Ascending aorta (tissue), 2 donors: ENCODE measurements around the gene FSTL4. TPM values are rescaled to one million over a fixed set of nuclear protein-coding genes. Genes with fewer than 3 reads are reported as not detected.

Experiments used
- DNase-seq, 2 donors: peaks; one replicate each; pipeline ENCODE4 v3.0.0-alpha.2; 2019; ENCODE audit warnings: low spot score in 2 of 2
- H3K27ac ChIP-seq, 2 donors: fragments of 200-600 bp; sonication (generic); one replicate each; pipeline ENCODE4 v1.5.1; 2016 to 2017; ENCODE audit warnings: mild to moderate bottlenecking in 1 of 2
- H3K27me3 ChIP-seq: fragments of 200-600 bp; sonication (generic); one replicate; pipeline ENCODE4 v1.5.1; 2017
- H3K36me3 ChIP-seq, 2 donors: fragments of 200-600 bp; sonication (generic); one replicate each; pipeline ENCODE4 v1.5.1; 2016
- H3K4me1 ChIP-seq, 2 donors: fragments of 200-600 bp; sonication (generic); one replicate each; pipeline ENCODE4 v1.5.1; 2016 to 2017; ENCODE audit warnings: mild to moderate bottlenecking in 1 of 2
- H3K4me3 ChIP-seq, 2 donors: fragments of 200-600 bp; sonication (generic); one replicate each; pipeline ENCODE4 v1.5.1; 2016 to 2017; ENCODE audit warnings: mild to moderate bottlenecking in 1 of 2
- H3K9me3 ChIP-seq, 2 donors: fragments of 200-600 bp; sonication (generic); one replicate each; pipeline ENCODE4 v1.5.1; 2016
- intact Hi-C: fragments of 100-400 bp; cut with DNase I; formaldehyde crosslinking; loops from one replicate; pipeline ENCODE4 v1.15.1; 2023
- total RNA-seq: library from RNA; depleted of rRNA; stranded (reverse); fragments of >200 nt; gene quantifications from one replicate; pipeline ENCODE4 v1.1.0, GENCODE V29; 2016
- TF ChIP-seq, protein P1 (sequence below), 3 experiments: fragments of 200-600 bp in 2 of 3; fragments of 450-650 bp in 1 of 3; sonication (generic) in 2 of 3; IDR thresholded peaks; one replicate each; pipeline ENCODE4 v1.5.1; 2016 to 2019; ENCODE audit warnings: antibody characterized with exemption in 3 of 3, mild to moderate bottlenecking in 1 of 3, moderate library complexity in 1 of 3

Gene FSTL4
- total RNA-seq, 1 donor from 2014 or later: 0.11 TPM

DNA sequence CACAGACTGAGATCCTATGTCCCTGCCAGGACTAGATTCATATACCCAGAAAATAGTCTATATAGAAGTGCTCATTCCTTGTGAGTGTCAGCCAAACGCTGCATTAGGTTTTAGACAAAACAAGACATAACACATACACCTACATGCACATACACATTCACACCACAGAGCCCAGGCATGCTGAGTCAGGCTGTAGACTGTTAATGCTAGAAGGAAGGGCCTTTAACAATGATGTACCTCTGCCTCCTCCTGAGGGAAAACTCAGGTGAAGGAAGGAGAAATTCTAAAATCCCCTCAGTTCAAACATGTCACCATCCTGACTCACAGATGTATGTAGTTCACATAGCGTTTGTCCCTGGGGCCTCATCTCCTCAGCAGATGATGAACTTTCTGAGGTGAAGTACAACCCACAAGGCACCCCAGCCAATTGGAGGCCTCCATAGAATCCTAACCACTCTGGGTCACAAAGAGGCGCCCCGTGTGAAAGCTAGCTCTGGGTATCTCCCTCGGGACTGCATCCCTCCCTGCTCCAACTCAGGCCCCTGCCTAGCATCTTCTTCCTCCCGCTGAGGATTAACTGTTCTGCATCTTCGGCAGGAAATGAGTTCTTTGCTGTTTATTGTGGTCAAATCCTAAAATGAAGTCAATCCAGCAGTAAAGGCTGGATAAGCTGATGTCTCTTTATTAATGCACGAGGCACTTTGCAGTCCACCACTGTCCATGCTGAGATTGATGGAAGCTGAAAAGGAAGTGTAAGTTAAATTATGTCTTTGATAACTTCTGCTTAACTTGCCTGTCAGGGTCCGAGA lies 40.8 kb upstream of the FSTL4 start:
- H3K27ac ChIP-seq: no peak overlapping the region
- DNase-seq: no peak
- TF ChIP-seq, protein P1, sequence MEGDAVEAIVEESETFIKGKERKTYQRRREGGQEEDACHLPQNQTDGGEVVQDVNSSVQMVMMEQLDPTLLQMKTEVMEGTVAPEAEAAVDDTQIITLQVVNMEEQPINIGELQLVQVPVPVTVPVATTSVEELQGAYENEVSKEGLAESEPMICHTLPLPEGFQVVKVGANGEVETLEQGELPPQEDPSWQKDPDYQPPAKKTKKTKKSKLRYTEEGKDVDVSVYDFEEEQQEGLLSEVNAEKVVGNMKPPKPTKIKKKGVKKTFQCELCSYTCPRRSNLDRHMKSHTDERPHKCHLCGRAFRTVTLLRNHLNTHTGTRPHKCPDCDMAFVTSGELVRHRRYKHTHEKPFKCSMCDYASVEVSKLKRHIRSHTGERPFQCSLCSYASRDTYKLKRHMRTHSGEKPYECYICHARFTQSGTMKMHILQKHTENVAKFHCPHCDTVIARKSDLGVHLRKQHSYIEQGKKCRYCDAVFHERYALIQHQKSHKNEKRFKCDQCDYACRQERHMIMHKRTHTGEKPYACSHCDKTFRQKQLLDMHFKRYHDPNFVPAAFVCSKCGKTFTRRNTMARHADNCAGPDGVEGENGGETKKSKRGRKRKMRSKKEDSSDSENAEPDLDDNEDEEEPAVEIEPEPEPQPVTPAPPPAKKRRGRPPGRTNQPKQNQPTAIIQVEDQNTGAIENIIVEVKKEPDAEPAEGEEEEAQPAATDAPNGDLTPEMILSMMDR (IDR thresholded peaks at IDR 0.05): no peak
- no peaks in the 10 kb centered on the region for H3K27me3 ChIP-seq
- no peaks in the 10 kb centered on the region for H3K36me3 ChIP-seq
- no peaks in the 10 kb centered on the region for H3K4me1 ChIP-seq
- no peaks in the 10 kb centered on the region for H3K9me3 ChIP-seq
- H3K4me3 ChIP-seq: no peak overlapping the region
- intact Hi-C loops: no loop called here

DNA sequence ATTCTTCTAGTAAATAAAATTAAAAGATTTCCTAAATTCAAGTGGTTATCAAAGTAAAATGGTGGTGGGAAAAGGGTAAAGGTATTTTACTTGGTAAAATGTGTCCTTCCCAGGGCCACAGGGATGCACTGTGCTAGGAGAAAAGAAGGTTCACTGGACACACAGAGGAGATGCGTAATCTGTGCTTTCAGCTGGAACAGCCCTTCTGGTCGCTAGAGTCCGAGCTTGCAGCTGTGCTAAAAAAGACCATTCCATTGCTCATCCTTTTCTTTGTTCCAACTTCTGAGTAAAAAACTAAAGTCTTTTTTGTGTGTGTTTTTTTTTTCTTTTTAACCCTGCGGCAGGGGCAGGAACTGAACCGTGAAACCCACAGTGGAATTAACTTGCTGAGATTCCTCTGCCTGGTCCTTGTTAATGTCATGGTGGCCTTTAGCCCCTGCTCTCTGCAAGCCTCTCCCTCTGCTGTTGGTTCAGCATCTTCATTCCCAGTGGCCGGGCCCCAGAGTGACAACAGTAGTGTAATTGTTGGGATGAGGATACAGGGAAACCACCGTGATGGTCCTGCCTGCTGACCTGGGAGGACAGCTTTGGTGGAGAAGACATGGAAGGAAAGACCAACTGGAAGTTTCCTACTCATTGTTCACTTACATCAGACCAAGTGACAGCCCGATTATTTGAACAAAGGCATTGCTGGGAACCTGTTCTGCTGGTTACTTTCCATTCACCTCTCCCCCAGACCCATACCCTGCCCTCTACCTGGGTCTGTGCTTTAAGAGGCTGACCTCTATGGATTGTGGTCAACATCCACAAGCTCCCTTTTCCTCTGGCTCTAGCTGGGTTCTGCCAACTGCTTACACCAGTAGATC lies 31.9 kb upstream of the FSTL4 start:
- Histone ChIP-seq H3K9me3 (no peaks in the 10 kb centered on the region), H3K27me3 (no peaks in the 10 kb centered on the region), H3K36me3 (no peaks in the 10 kb centered on the region), H3K4me3 (no peak overlapping the region), H3K4me1 (no peaks in the 10 kb centered on the region), H3K27ac (no peak overlapping the region)
- TF ChIP-seq, protein P1 (IDR thresholded peaks at IDR 0.05): no peak
- intact Hi-C loops: no loop called here
- DNase-seq: no peak

DNA sequence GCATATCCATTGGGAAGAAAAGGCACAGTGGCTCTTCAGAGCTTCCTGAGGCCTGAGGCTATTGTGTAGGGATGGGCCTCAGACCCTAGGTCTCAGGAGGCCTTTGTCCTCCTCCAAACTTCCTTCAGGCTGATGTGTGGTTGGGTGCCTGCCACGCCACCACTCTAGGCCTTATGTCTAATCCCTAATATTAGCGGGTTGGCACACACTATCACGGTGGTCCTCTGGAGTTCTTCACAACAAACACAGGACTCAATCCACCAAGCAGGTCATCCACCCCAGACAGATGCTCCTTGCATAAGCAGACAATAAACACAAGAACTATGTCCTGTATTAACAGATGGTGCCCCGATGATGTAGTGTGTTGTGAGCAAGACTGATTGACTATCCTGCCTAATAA lies 31.0 kb upstream of the FSTL4 start:
- no peaks in the 10 kb centered on the region for H3K9me3 ChIP-seq
- no peaks in the 10 kb centered on the region for H3K27me3 ChIP-seq
- intact Hi-C loops: no loop called here
- TF ChIP-seq, protein P1 (IDR thresholded peaks at IDR 0.05): no peak
- no peak overlapping the region for H3K4me3 ChIP-seq
- H3K27ac ChIP-seq: no peak overlapping the region
- no peak for DNase-seq
- no peaks in the 10 kb centered on the region for H3K36me3 ChIP-seq
- H3K4me1 ChIP-seq: no peaks in the 10 kb centered on the region

DNA sequence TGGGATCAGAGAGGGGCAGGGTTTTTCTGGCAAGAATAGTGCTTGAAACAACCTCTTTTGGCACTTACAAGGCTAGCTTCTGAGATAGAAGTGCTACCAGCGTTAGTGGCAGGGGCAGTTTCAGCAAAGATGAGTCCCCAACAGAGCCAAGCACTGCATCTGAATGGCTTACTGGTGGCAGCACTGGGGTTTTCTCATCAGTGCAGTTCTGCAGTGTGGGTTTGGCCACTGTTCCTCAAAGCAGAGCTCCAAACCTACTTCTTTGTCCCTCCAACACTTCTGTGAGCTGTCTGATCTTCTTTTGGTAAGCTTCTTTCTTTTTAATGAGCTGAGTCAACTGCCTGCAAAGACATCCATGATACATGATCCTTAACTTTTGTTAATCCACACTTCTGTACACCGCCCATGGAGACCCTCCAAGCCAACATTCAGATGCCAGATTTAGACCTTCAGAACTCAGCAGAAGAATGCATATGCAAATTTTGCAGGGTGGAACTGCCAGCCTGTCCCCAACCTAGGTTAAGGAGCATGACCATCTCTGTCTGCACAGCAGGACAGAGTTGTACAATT lies 29.9 kb upstream of the FSTL4 start:
- no peaks in the 10 kb centered on the region for H3K36me3 ChIP-seq
- no peaks in the 10 kb centered on the region for H3K27me3 ChIP-seq
- no peak overlapping the region for H3K4me3 ChIP-seq
- no peak overlapping the region for H3K27ac ChIP-seq
- TF ChIP-seq, protein P1 (IDR thresholded peaks at IDR 0.05): no peak
- intact Hi-C loops: no loop called here
- no peaks in the 10 kb centered on the region for H3K4me1 ChIP-seq
- DNase-seq: no peak
- no peaks in the 10 kb centered on the region for H3K9me3 ChIP-seq

DNA sequence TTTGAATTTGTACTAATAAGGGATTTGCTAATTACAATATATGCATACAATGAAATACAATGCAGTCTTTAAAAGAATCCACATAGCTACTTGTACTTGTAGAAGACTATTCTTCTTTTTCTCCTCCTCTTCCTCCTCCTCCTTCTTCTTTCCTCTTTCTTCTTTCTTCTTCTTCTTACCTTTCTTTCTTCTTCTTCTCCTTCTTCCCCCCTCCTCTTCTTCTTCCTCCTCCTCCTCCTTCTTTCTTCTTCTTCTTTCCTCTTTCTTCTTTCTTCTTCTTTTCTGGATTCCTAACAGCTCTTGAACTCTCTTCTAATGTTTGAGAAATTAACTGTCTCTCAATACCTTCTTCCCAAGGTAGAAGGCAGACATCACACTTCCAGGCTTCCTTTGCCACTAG lies 29.3 kb upstream of the FSTL4 start:
- Histone ChIP-seq H3K4me1 (no peaks in the 10 kb centered on the region), H3K36me3 (no peaks in the 10 kb centered on the region), H3K27me3 (no peaks in the 10 kb centered on the region), H3K4me3 (no peak overlapping the region), H3K27ac (no peak overlapping the region), H3K9me3 (no peaks in the 10 kb centered on the region)
- intact Hi-C loops: no loop called here
- TF ChIP-seq, protein P1 (IDR thresholded peaks at IDR 0.05): no peak
- DNase-seq: no peak
